GM12874 (cell line): ENCODE results near the gene MACROD1.

Experiments
- TF ChIP-seq, protein P1 (sequence below): IDR thresholded peaks from 2 replicates; pipeline ENCODE4 v1.5.1; 2011; ENCODE audit warnings: low read depth, mild to moderate bottlenecking, control low read depth, low read length, moderate library complexity; ENCODE audit not compliant: insufficient read depth

MACROD1 gene

GRCh38 chr11:64056861-64057260, 109.1 kb downstream of the MACROD1 start:
- TF ChIP-seq, protein P1, sequence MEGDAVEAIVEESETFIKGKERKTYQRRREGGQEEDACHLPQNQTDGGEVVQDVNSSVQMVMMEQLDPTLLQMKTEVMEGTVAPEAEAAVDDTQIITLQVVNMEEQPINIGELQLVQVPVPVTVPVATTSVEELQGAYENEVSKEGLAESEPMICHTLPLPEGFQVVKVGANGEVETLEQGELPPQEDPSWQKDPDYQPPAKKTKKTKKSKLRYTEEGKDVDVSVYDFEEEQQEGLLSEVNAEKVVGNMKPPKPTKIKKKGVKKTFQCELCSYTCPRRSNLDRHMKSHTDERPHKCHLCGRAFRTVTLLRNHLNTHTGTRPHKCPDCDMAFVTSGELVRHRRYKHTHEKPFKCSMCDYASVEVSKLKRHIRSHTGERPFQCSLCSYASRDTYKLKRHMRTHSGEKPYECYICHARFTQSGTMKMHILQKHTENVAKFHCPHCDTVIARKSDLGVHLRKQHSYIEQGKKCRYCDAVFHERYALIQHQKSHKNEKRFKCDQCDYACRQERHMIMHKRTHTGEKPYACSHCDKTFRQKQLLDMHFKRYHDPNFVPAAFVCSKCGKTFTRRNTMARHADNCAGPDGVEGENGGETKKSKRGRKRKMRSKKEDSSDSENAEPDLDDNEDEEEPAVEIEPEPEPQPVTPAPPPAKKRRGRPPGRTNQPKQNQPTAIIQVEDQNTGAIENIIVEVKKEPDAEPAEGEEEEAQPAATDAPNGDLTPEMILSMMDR: no peak

DNA sequence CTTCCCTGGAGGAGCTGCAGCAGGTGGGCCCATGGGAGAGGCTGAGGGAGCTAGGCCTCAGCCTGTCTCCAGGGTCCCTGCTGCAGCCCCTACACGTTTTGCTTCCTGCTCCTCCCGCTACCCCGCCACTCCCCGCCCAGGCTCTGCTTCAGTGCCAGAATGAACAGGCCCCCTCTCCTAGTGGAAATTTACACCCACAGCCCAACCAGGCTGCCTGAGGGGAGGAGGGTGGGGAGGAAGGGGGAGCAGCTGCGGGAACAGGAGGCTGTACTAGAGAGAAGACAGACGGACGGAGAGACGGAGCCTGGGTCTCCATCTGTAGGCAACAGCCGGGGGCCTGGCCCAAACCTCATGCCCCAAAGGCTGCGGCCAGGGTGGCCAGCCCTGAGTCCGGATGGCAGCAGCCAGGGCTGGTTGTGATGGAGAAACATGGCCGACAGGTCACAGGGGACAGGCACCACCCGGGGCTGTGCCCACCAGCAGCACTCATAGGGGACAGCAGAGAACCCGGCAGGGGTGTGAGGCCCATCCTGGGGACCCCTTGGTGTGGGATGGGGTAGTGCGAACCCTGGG, 109.6 kb downstream of the MACROD1 start:
- TF ChIP-seq, protein P1: no peak

DNA sequence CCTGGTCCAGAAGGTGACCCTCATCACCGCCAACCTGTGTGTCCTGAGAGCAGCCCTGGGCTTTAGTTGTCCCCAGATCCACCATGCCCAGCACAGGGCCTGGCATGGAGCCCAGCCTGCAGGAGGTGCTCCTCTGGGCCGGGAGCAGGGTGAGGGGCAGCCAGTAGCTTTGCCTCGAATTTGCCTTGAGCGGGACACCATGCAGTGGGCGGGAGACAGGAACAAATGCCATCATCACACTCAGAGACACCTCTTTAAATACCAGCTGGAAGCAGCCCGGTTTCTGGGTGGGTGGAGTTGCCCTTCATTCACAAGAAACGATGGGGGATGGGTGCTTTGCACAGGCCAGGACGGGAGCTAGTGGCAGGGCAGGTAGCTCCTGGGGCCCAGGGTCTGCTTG, 110.8 kb downstream of the MACROD1 start:
- TF ChIP-seq, protein P1: no peak

DNA sequence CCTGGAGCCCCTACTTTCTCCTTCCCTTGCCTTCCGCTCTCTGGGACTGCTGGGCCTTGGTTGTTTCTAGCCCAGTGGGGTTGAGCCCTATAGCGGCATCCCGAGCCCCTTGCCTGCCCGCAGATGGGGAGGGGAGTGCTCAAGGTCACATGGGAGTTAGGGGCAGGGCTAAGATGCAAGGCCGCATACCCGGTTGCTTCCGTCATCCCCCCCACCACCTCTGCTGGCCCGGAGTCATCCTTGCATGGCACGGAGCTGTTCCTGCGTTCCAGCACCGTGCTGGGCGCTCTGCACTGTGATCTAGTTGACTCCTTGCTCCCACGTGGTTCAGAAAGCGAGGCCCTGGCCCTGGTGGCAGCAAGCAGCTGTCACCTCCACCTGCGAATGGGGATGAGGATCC, 112.2 kb downstream of the MACROD1 start:
- TF ChIP-seq, protein P1: no peak

DNA sequence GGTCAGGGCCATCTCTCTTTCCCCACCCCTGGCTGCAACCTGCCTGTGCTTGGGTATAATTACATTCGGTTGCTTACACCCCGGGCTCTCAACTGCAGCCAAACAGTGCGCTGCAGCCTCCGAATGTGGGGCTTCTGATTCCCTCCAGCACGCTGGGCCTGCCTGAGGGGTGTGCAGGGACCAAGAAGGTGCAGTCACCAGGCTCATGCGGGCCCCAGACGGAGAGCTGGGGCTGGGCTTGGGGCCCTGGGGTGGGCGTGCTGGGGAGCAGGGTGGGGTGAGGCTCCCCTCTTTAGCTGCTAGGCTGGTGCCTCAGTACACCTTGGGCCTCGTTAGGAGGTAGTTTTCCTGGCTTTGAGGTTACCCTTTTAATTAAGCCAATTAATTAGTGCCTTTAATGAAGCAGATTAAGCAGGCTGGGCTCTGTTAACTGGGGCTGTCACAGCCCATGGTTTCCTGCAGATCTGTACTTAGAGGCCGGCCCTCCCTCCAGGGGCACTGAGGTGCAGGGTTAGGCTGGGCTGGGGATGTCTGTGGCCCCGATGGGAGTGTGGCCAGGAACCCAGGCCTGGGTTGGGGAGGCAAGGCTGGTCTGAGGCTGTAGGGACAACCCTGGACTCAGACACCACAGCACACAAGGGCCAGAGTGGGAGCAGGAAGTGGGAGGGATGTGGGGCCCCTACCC, 112.8 kb downstream of the MACROD1 start:
- TF ChIP-seq, protein P1: no peak

GRCh38 chr11:64052436-64052835, 113.5 kb downstream of the MACROD1 start:
- TF ChIP-seq, protein P1: no peak

- TF ChIP-seq, protein P1: no peak
These were observed 114.6 kb downstream of the MACROD1 start for GRCh38 chr11:64051297-64051696.
